Activated naive CD4-positive, alpha-beta T cell treated with anti-CD3 and anti-CD28 coated beads, Interleukin-2, amount 50 U/mL, for 24 hours (primary cell): ENCODE results near the gene HYAL2.

Experiments used
- H3K27ac Mint-ChIP-seq: one replicate; pipeline ENCODE4 v1.8.0; 2021; ENCODE audit warnings: mild to moderate bottlenecking, mixed read lengths
- H3K27me3 Mint-ChIP-seq: one replicate; pipeline ENCODE4 v1.8.0; 2021; ENCODE audit warnings: mixed read lengths
- H3K36me3 Mint-ChIP-seq: one replicate; pipeline ENCODE4 v1.8.0; 2021; ENCODE audit warnings: mixed read lengths
- H3K4me1 Mint-ChIP-seq: one replicate; pipeline ENCODE4 v1.8.0; 2021; ENCODE audit warnings: mixed read lengths
- H3K4me3 Mint-ChIP-seq: one replicate; pipeline ENCODE4 v1.8.0; 2021; ENCODE audit warnings: mild to moderate bottlenecking, mixed read lengths
- H3K9me3 Mint-ChIP-seq: one replicate; pipeline ENCODE4 v1.8.0; 2021; ENCODE audit warnings: mixed read lengths

Gene HYAL2

DNA sequence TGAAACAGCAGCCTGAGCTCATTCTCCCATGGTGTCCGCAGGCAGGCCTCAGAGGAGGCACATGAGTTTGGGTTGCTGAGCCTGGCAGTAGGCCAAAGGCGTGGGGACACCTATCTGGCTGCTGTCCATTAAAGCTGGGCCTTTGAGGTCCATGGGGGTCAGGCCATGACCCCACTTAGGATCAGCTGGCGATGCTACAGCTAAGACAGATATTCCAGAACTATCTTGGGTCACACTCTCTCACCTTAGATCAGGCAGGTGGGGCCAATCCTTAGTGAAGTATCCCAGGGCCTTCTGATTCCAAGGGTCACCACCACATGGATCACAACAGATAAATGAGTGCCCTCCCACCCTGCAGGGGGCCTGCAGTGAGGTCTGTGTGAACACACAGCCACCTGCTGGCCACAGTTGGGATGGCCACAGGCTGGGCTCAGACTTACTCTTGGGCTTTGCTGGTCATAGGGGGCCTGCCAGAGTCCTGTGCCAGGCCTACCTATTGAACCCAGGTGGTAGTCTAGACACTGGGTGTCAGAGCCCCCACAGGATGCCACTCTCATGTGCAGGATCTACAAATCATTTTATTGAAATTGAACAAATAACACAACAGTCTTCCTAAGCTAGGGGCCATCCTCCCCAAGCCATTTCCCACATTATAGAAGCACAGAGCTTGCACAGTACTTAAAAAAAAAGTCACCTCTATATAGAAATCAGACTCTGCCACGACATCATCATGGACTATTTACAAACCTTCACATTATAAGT, 2.0 kb upstream of the HYAL2 start:
- Mint-ChIP-seq H3K36me3 (no peaks in the 10 kb centered on the region), H3K27ac (peak overlapping the region; percentile 46), H3K4me3 (no peak overlapping the region), H3K9me3 (no peaks in the 10 kb centered on the region), H3K4me1 (peaks cover 32% of the 10 kb centered on the region), H3K27me3 (no peaks in the 10 kb centered on the region)

- Mint-ChIP-seq H3K4me3 (no peak overlapping the region), H3K4me1 (peaks cover 38% of the 10 kb centered on the region), H3K27ac (peak overlapping the region; percentile 46), H3K27me3 (no peaks in the 10 kb centered on the region), H3K9me3 (no peaks in the 10 kb centered on the region), H3K36me3 (no peaks in the 10 kb centered on the region)
Measured at GRCh38 chr3:50323614-50324199, 1.2 kb upstream of the HYAL2 start.

DNA sequence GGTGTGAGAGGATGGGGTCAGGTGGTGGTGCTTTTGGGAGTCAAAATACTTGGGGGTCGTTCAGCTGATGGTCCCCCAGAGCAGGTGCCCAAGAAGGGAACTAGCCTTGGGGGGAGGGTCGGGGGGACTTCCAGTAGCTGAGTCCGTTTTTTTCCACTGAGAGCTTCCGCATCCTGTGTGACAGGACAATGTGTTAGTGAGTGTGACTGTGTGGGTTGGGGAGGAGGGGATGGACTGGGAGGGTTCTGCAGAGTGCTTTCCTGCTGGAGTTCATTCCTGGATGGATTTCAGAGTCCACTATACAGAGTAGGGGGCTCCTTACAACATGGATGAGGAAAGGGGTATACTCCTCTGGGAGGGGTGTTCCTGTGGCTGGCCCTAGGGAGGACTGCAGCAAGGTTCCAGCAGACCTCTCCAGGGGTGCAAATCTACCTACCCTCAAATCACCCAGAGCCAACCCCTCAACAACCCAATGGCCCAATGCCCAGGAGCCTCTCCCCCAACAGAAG, 601 bp upstream of the HYAL2 start:
- peaks cover 36% of the 10 kb centered on the region for H3K4me1 Mint-ChIP-seq
- H3K27me3 Mint-ChIP-seq, result no peaks in the 10 kb centered on the region
- H3K36me3 Mint-ChIP-seq, result no peaks in the 10 kb centered on the region
- H3K27ac Mint-ChIP-seq, result peak overlapping the region; percentile 74
- no peaks in the 10 kb centered on the region for H3K9me3 Mint-ChIP-seq
- peak overlapping the region; percentile 47 for H3K4me3 Mint-ChIP-seq

GRCh38 chr3:50322115-50322385, 495 bp downstream of the HYAL2 start:
- Mint-ChIP-seq H3K27ac (no peak overlapping the region), H3K4me3 (no peak overlapping the region), H3K36me3 (no peaks in the 10 kb centered on the region), H3K9me3 (no peaks in the 10 kb centered on the region), H3K27me3 (no peaks in the 10 kb centered on the region), H3K4me1 (peaks cover 34% of the 10 kb centered on the region)

DNA sequence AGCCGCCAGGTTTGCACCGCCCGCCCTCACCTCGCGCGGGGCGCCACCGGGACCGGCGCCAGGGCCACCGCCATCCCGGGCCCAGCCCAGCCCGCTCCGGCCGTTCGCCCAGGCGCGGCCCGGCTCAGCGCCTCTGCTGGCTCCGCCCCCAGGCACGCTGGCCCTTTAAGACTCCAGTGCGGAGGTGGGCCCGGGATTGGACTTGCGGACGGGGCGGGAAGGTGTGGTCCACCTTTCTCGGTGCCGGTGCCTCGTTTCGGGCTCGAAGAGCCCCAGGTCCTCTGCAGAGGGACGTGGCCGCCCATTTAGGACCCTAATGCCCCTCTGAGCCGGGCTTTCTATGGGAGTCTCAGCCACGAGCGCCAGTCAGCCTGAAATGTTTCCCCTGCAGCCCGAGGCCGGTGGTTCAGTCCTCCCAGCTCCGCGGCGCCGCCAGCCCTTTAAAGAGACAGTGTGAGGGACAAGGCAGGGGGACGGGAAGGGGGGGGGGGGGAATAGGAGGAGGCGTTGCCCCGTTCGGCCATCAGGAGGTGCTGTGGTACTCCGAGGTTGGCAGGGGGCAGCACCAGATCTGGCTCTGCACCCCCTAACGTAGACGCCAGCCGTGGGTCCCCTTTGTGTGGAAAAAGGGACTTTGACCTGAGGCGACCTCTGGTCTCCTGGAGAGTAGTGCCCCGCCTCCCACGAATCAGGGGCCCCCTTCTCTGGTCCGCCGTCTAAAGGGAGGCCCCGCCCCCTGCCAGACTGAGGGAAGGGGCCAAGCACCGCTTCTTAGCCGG, 1.0 kb downstream of the HYAL2 start:
- H3K4me1 Mint-ChIP-seq, result peaks cover 34% of the 10 kb centered on the region
- H3K36me3 Mint-ChIP-seq, result no peaks in the 10 kb centered on the region

DNA sequence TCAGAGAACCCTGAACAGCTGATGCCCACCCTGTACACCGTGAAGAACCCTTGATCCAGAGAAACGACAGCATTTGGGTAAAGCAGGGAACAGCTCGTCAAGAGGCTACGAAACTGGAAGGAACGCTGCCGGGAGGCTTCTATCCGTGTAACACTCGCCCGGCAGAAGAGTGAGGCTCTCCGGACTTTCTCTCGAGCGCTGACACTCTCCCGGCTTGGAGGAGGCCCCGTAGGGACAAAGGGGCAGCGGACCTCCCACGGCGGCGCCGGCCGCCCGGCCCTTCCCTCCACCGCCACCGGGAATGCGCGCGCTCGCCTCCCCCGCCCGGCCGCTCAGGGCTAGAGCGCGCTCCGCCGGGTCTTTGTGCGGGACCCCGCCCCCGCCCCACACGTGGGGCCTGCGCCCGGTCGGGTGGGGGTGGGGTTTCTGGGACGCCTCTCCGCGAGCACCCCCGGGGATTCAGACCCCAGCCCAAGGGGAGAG, 1.7 kb downstream of the HYAL2 start:
- peak overlapping the region; percentile 87 for H3K27ac Mint-ChIP-seq
- H3K36me3 Mint-ChIP-seq, result no peaks in the 10 kb centered on the region
- H3K4me1 Mint-ChIP-seq, result peaks cover 39% of the 10 kb centered on the region
- H3K9me3 Mint-ChIP-seq, result no peaks in the 10 kb centered on the region
- H3K27me3 Mint-ChIP-seq, result no peaks in the 10 kb centered on the region
- peak overlapping the region; percentile 91 for H3K4me3 Mint-ChIP-seq

More for the DNA sequence above, 1.0 kb downstream of the HYAL2 start:
- Mint-ChIP-seq H3K4me3 (peak overlapping the region; percentile 82), H3K27me3 (no peaks in the 10 kb centered on the region), H3K27ac (peak overlapping the region; percentile 92), H3K9me3 (no peaks in the 10 kb centered on the region)

GRCh38 chr3:50319894-50320625, 2.5 kb downstream of the HYAL2 start:
- peaks cover 34% of the 10 kb centered on the region for H3K4me1 Mint-ChIP-seq
- H3K27ac Mint-ChIP-seq, result no peak overlapping the region
- H3K36me3 Mint-ChIP-seq, result no peaks in the 10 kb centered on the region
- H3K27me3 Mint-ChIP-seq, result no peaks in the 10 kb centered on the region
- H3K9me3 Mint-ChIP-seq, result no peaks in the 10 kb centered on the region
- H3K4me3 Mint-ChIP-seq, result peak overlapping the region; percentile 91

DNA sequence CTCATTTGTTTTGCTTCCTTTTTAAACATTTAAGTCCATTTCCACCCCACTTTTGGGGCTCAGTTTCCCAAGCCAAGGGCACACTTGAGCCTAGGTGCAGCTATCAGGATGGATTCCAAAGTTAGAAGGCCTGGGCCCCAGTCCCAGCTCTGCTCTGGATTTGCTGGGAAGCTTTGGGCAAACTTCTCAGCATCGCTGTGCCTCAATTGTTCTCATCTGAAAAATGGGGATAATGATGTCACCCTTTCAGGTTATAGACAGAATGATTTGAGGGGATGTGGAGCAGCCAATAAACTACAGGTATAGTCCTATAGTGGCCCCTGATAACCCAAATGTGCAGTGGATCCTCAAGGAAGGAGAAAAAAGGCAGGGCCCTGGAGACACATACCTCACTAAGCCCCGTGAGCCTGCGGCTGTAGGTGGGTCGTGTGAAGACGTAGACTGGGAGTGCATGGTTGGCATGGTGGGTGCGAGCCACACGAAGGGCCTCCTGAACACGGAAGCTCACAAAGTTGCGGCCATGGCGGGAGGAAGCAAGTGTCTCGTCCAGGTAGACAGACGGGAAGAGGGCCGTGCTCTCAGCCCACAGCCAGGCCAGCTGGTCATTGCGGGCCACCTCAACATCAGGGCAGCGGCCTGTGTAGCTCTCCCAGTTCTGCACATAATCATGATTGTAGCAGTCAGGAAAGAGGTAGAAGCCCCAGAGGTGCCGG, 3.2 kb downstream of the HYAL2 start:
- Mint-ChIP-seq H3K4me3 (peak overlapping the region; percentile 47), H3K27ac (no peak overlapping the region), H3K4me1 (peaks cover 27% of the 10 kb centered on the region)

DNA sequence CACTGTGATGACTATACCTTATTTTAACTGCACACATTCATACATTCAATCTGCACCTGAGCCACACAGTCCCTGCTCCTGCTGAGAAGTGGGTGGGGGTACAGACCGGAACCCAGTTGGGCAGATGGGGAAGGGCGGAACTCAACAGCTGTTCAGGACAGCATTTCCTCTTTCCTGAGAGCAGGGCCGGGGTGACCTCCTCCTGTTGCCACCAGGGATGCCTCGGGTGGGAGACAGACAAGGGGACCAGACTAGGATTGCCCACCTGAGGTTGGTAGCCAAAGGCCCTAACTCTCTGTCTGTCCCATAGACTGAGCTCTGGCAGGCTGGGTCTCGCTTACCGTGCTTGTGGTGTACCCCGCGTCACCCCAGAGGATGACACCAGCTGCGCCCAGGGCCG, 3.9 kb downstream of the HYAL2 start:
- Mint-ChIP-seq H3K27me3 (no peaks in the 10 kb centered on the region), H3K4me3 (no peak overlapping the region), H3K36me3 (no peaks in the 10 kb centered on the region), H3K9me3 (no peaks in the 10 kb centered on the region), H3K4me1 (peaks cover 25% of the 10 kb centered on the region), H3K27ac (no peak overlapping the region)

More for the DNA sequence above, 3.2 kb downstream of the HYAL2 start:
- H3K27me3 Mint-ChIP-seq, result no peaks in the 10 kb centered on the region
- H3K36me3 Mint-ChIP-seq, result no peaks in the 10 kb centered on the region
- no peaks in the 10 kb centered on the region for H3K9me3 Mint-ChIP-seq

- no peaks in the 10 kb centered on the region for H3K9me3 Mint-ChIP-seq
Measured at GRCh38 chr3:50318163-50318562, 4.4 kb downstream of the HYAL2 start.

DNA sequence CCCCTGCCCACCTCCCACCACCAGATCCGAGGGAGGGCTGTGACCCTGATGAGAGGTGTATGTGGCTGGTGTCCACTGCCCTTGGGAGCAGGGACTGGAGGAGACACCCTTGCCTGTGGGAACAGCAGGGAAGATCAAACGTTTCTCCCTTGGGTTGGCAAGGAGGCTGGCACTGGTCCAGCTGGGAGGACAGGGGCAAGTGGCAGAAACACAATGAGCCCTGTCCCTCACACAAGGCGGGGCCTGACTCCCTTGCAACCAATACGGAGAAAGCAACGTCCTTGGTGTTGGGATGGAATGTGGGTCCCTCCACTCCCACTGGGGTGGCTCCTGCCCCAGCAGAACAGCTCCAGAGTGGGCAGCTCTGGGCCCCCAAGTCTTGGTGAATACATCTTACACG, 5.2 kb downstream of the HYAL2 start:
- Mint-ChIP-seq H3K36me3 (no peaks in the 10 kb centered on the region), H3K4me1 (peaks cover 25% of the 10 kb centered on the region), H3K4me3 (no peak overlapping the region), H3K27me3 (no peaks in the 10 kb centered on the region), H3K27ac (no peak overlapping the region), H3K9me3 (no peaks in the 10 kb centered on the region)

More at GRCh38 chr3:50318163-50318562, 4.4 kb downstream of the HYAL2 start:
- no peaks in the 10 kb centered on the region for H3K27me3 Mint-ChIP-seq
- H3K27ac Mint-ChIP-seq, result no peak overlapping the region
- peaks cover 25% of the 10 kb centered on the region for H3K4me1 Mint-ChIP-seq
- H3K36me3 Mint-ChIP-seq, result no peaks in the 10 kb centered on the region
- no peak overlapping the region for H3K4me3 Mint-ChIP-seq

DNA sequence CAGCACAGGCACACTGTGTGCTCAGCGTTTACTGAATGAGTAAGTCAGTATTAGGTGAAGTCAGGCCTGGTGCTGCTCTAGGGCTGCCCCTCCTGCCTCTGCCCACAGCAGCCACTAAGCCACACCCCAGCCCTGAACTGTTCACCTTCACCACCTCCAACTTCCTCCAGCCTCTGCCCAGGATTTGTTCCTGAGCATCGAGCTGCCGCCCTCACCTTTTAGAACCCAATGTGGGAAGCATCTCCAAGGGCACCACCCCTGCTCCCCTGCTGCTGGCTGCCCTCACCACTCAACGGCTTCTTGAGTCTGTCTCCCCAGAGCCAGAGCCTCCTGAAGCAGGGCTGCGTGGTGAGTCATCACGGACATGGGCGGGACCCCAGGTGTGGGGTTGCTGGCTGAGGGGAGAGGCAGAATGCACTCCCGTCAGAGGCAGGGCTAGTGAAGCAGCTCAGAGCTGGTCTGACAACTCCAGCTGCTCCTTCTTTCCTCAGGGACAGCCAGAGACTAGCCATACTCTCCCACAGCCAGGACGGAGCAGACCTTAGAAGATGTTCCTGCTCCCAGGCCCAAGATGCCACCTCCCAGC, 5.8 kb downstream of the HYAL2 start:
- Mint-ChIP-seq H3K27me3 (no peaks in the 10 kb centered on the region), H3K36me3 (no peaks in the 10 kb centered on the region), H3K4me1 (peaks cover 25% of the 10 kb centered on the region), H3K27ac (peak overlapping the region; percentile 51), H3K9me3 (no peaks in the 10 kb centered on the region), H3K4me3 (no peak overlapping the region)

GRCh38 chr3:50314816-50315215, 7.7 kb downstream of the HYAL2 start:
- H3K9me3 Mint-ChIP-seq, result no peaks in the 10 kb centered on the region
- H3K27me3 Mint-ChIP-seq, result no peaks in the 10 kb centered on the region
- peaks cover 20% of the 10 kb centered on the region for H3K4me1 Mint-ChIP-seq
- H3K27ac Mint-ChIP-seq, result no peak overlapping the region
- no peaks in the 10 kb centered on the region for H3K36me3 Mint-ChIP-seq
- H3K4me3 Mint-ChIP-seq, result no peak overlapping the region

- Mint-ChIP-seq H3K4me3 (no peak overlapping the region), H3K27ac (no peak overlapping the region), H3K4me1 (peaks cover 17% of the 10 kb centered on the region), H3K27me3 (no peaks in the 10 kb centered on the region), H3K36me3 (no peaks in the 10 kb centered on the region), H3K9me3 (no peaks in the 10 kb centered on the region)
Measured at GRCh38 chr3:50314342-50314741, 8.2 kb downstream of the HYAL2 start.
